ENCODE measurements around the gene PVR. TPM values are rescaled to one million over a fixed set of nuclear protein-coding genes. Genes with fewer than 3 reads are reported as not detected.

The PVR gene
- total and polyA plus RNA-seq, 9 of the 15 experiments (the other 6 are each of a cell fraction or from before 2014, with no cell fraction given) = 0.89 to 14.5 (median 9.8) TPM

DNA sequence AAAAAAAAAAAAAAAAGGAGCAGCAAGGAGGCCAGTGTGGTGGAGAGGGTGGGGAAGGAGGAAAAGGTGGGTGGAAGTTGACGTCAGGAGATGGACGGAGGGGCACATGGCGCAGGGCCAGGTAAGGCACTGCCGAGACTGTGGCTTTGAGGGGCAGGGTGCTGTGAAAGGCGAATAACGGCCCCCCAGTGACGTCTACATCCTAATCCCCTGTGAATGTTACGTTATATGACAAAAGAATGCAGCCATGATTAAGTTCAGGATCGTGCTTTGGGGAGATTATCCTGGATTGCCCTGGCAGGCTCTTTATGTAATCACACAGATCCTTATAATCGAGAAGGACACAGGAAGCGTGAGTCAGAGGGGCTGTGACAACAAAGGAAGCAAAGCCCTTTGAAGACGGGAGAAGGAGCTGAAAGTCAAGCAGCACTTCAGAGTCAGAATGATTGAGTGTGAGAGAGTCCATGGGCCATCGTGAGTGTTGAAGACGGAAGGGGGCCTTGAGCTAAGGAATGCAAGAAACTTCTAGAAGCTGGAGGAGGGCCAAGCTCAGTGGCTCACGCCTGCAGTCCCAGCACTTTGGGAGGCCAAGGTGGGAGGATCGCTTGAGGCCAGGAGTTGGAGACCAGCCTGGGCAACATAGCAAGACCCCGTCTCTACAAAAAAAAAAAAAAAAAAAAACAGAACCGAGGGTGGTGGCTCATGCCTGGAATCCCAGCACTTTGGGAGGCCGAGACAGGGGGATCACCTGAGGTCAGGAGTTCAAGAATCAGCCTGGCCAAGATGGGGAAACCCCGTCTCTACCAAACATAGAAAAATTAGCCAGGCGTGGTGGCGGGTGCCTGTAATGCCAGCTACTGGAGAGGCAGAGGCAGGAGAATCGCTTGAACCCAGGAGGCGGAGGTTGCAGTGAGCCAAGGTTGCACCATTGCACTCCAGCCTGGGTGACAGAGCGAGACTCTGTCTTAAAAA lies 41.5 kb downstream of the PVR start (continued):
- TF ChIP-seq, protein P1, sequence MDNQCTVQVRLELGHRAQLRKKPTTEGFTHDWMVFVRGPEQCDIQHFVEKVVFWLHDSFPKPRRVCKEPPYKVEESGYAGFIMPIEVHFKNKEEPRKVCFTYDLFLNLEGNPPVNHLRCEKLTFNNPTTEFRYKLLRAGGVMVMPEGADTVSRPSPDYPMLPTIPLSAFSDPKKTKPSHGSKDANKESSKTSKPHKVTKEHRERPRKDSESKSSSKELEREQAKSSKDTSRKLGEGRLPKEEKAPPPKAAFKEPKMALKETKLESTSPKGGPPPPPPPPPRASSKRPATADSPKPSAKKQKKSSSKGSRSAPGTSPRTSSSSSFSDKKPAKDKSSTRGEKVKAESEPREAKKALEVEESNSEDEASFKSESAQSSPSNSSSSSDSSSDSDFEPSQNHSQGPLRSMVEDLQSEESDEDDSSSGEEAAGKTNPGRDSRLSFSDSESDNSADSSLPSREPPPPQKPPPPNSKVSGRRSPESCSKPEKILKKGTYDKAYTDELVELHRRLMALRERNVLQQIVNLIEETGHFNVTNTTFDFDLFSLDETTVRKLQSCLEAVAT (IDR thresholded peaks at IDR 0.05) = 0 out of 4 replicates have a peak, but pooled peaks of 1 of the 2 experiments have one; percentile 16
- TF ChIP-seq MCM3 (IDR thresholded peaks at IDR 0.05) (no peak), CAMTA2 (CRISPR knock-in tag; conservative IDR thresholded peaks at IDR 0.05) (no peak), MTA3 (IDR thresholded peaks at IDR 0.05; ENCODE audit: borderline replicate concordance) (no peak; the same call in 1 of the 2 replicates), JUND (IDR thresholded peaks at IDR 0.05; ENCODE audit: borderline replicate concordance, low read depth, low read length) (peak; percentile 83), JUND (tag; IDR thresholded peaks at IDR 0.05; ENCODE audit: borderline replicate concordance, low read depth, low read length) (peak; percentile 51; the same call in 1 of the 3 replicates), CHCHD3 (CRISPR knock-in tag; IDR thresholded peaks at IDR 0.05) (no peak), TAF15 (IDR thresholded peaks at IDR 0.05; ENCODE audit: low read depth, low read length) (no peak), YY1 (IDR thresholded peaks at IDR 0.05; ENCODE audit: borderline replicate concordance in 1 of 3, control insufficient read depth in 1 of 3, extremely low read depth in 1 of 3, insufficient read depth in 3 of 3, insufficient read length in 1 of 3, insufficient replicate concordance in 2 of 3, low read depth in 1 of 3, low read length in 2 of 3) (no peak), ZNF23 (CRISPR knock-in tag; IDR thresholded peaks at IDR 0.05) (no peak), ZNF121 (CRISPR knock-in tag; conservative IDR thresholded peaks at IDR 0.05) (peak; percentile 99), ZNF133 (CRISPR knock-in tag; IDR thresholded peaks at IDR 0.05) (no peak), ELF2 (CRISPR knock-in tag; IDR thresholded peaks at IDR 0.05) (no peak)
- TF ChIP-seq, protein P2, sequence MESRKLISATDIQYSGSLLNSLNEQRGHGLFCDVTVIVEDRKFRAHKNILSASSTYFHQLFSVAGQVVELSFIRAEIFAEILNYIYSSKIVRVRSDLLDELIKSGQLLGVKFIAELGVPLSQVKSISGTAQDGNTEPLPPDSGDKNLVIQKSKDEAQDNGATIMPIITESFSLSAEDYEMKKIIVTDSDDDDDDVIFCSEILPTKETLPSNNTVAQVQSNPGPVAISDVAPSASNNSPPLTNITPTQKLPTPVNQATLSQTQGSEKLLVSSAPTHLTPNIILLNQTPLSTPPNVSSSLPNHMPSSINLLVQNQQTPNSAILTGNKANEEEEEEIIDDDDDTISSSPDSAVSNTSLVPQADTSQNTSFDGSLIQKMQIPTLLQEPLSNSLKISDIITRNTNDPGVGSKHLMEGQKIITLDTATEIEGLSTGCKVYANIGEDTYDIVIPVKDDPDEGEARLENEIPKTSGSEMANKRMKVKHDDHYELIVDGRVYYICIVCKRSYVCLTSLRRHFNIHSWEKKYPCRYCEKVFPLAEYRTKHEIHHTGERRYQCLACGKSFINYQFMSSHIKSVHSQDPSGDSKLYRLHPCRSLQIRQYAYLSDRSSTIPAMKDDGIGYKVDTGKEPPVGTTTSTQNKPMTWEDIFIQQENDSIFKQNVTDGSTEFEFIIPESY (CRISPR knock-in tag; IDR thresholded peaks at IDR 0.05) = no peak
- TF ChIP-seq, protein P3, sequence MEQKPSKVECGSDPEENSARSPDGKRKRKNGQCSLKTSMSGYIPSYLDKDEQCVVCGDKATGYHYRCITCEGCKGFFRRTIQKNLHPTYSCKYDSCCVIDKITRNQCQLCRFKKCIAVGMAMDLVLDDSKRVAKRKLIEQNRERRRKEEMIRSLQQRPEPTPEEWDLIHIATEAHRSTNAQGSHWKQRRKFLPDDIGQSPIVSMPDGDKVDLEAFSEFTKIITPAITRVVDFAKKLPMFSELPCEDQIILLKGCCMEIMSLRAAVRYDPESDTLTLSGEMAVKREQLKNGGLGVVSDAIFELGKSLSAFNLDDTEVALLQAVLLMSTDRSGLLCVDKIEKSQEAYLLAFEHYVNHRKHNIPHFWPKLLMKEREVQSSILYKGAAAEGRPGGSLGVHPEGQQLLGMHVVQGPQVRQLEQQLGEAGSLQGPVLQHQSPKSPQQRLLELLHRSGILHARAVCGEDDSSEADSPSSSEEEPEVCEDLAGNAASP (IDR thresholded peaks at IDR 0.05) = no peak
- TF ChIP-seq, protein P4, sequence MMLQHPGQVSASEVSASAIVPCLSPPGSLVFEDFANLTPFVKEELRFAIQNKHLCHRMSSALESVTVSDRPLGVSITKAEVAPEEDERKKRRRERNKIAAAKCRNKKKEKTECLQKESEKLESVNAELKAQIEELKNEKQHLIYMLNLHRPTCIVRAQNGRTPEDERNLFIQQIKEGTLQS (IDR thresholded peaks at IDR 0.05) = peak; percentile 79
- TF ChIP-seq, protein P4 (CRISPR knock-in tag; conservative IDR thresholded peaks at IDR 0.05) = no peak
- TF ChIP-seq, protein P5, sequence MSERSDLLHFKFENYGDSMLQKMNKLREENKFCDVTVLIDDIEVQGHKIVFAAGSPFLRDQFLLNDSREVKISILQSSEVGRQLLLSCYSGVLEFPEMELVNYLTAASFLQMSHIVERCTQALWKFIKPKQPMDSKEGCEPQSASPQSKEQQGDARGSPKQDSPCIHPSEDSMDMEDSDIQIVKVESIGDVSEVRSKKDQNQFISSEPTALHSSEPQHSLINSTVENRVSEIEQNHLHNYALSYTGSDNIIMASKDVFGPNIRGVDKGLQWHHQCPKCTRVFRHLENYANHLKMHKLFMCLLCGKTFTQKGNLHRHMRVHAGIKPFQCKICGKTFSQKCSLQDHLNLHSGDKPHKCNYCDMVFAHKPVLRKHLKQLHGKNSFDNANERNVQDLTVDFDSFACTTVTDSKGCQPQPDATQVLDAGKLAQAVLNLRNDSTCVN (CRISPR knock-in tag; IDR thresholded peaks at IDR 0.05) = no peak
